ENCODE results near the gene ANGPTL5. TPM values are rescaled to one million over a fixed set of nuclear protein-coding genes. Genes with fewer than 3 reads are reported as not detected.

ANGPTL5 gene
- polyA plus RNA-seq, 3 donors = not detected

DNA sequence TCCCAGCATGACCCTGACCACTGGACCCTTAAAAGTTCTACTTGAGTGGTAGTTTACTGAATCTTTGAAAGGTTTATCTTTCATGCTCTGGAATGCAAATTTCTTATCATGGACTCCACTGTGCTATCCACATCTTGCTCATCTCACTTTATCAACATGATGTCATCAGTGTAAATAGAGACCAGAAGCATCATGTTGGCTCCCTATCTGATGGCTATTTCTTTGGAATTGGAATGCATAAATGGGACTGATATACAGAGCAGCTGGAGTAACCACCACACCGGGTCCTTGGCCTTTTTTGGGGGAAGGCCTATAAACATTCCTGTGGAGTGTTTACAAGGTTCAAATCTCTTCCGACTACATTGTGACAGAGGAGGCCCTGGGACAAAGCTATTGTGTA is 75.6 kb downstream of the ANGPTL5 start:
- Mint-ChIP-seq H3K4me3 (no peak overlapping the region), H3K27ac (no peak overlapping the region), H3K4me1 (no peaks in the 10 kb centered on the region), H3K9me3 (peaks cover 0 to 9% (median 3%) of the 10 kb centered on the region in 7 donors), H3K27me3 (ENCODE audit: low read depth in 3 of 3) (peaks cover 0 to 2% (median 0%) of the 10 kb centered on the region in 3 donors), H3K36me3 (no peaks in the 10 kb centered on the region)
- Histone ChIP-seq H3K9ac (ENCODE audit: insufficient read depth, low read length, poor library complexity, severe bottlenecking) (no peak overlapping the region), H3K27me3 (ENCODE audit: control insufficient read depth in 2 of 2, insufficient read depth in 2 of 2, low read length in 2 of 2) (no peaks in the 10 kb centered on the region), H3K4me1 (ENCODE audit: control insufficient read depth in 1 of 2, insufficient read depth in 2 of 2, low read length in 2 of 2) (no peaks in the 10 kb centered on the region), H3K79me2 (ENCODE audit: insufficient read depth, low read length) (no peaks in the 10 kb centered on the region), H3K27ac (ENCODE audit: low read depth in 1 of 2, low read length in 2 of 2) (no peak overlapping the region), H3K9me3 (replicated peaks in 1 of 2; ENCODE audit: control insufficient read depth in 1 of 2, insufficient read depth in 1 of 2, low read length in 2 of 2) (no peaks in the 10 kb centered on the region), H3K36me3 (replicated peaks in 1 of 2; ENCODE audit: control insufficient read depth in 1 of 2, insufficient read depth in 2 of 2, low read length in 2 of 2) (no peaks in the 10 kb centered on the region), H3K4me3 (replicated peaks in 1 of 3; ENCODE audit: low read depth in 2 of 3, low read length in 3 of 3) (no peak overlapping the region), H4K20me1 (ENCODE audit: insufficient read depth, low read length) (no peaks in the 10 kb centered on the region), H3K4me2 (replicated peaks; ENCODE audit: extremely low read depth, low read length, poor library complexity, severe bottlenecking) (no peak overlapping the region), H2AFZ (ENCODE audit: insufficient read depth, low read depth, low read length, poor library complexity, severe bottlenecking) (no peak overlapping the region)
- intact Hi-C loops (cut with micrococcal nuclease) = no loop called here
- no peak for DNase-seq
- TF ChIP-seq, protein P1, sequence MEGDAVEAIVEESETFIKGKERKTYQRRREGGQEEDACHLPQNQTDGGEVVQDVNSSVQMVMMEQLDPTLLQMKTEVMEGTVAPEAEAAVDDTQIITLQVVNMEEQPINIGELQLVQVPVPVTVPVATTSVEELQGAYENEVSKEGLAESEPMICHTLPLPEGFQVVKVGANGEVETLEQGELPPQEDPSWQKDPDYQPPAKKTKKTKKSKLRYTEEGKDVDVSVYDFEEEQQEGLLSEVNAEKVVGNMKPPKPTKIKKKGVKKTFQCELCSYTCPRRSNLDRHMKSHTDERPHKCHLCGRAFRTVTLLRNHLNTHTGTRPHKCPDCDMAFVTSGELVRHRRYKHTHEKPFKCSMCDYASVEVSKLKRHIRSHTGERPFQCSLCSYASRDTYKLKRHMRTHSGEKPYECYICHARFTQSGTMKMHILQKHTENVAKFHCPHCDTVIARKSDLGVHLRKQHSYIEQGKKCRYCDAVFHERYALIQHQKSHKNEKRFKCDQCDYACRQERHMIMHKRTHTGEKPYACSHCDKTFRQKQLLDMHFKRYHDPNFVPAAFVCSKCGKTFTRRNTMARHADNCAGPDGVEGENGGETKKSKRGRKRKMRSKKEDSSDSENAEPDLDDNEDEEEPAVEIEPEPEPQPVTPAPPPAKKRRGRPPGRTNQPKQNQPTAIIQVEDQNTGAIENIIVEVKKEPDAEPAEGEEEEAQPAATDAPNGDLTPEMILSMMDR (IDR thresholded peaks at IDR 0.05) = no peak
- whole genome bisulfite sequencing (ENCODE audit: insufficient coverage) = no CpG with 5 or more reads among the region's 2 CpGs

Other genes starting within 250 kb of the ANGPTL5 start
- under 1 TPM in 2 of 3 donors, not detected in 1; 0.02 to 0.52 TPM for gene CEP126, start 1.5 kb downstream of the ANGPTL5 start, polyA plus RNA-seq
- not detected for gene CFAP300, start 130.9 kb upstream of the ANGPTL5 start, polyA plus RNA-seq
- gene YAP1, start 193.9 kb upstream of the ANGPTL5 start, polyA plus RNA-seq = not detected